D341Med (cell line): ENCODE measurements around the gene RANBP2.
A peak's percentile ranks its signal among the peaks of the same experiment; 100 is the strongest.

Experiments used
- DNase-seq: peaks from one replicate; pipeline ENCODE4 v3.0.0; 2012; ENCODE audit warnings: low spot score

Gene RANBP2

GRCh38 chr2:108778857-108779256 is 59.6 kb downstream of the RANBP2 start:
- DNase-seq: no peak

DNA sequence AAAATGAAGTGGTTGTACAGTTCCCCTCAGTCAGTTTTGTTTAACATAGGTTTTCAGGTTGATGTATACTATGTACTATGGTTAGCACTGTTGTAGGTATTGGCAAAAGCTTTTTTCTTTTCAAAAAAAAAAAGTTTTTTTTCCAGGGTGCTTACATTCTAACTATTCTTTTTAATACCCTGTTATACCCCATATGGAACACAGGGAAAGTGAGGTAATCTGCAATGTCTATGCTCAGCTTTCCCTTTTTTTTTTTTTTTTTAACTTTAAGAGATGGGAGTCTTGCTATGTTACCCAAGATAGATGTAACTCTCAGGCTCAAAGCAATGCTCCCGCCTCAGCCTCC is 66.7 kb downstream of the RANBP2 start:
- no peak for DNase-seq

- peak; percentile 95 for DNase-seq
These were observed 67.3 kb downstream of the RANBP2 start, which contains the start of gene CCDC138 for GRCh38 chr2:108786354-108787215. Gene CCDC138, plus strand, starts transcription at chr2:108786771. Its CDS starts 52 bp downstream, at chr2:108786823.

GRCh38 chr2:108787216-108787541 is 67.9 kb downstream of the RANBP2 start:
- DNase-seq: no peak

- no peak for DNase-seq
These were observed 83.9 kb downstream of the RANBP2 start for GRCh38 chr2:108803045-108803736.

- DNase-seq: no peak
These were observed 85.8 kb downstream of the RANBP2 start for GRCh38 chr2:108805032-108805431.

DNA sequence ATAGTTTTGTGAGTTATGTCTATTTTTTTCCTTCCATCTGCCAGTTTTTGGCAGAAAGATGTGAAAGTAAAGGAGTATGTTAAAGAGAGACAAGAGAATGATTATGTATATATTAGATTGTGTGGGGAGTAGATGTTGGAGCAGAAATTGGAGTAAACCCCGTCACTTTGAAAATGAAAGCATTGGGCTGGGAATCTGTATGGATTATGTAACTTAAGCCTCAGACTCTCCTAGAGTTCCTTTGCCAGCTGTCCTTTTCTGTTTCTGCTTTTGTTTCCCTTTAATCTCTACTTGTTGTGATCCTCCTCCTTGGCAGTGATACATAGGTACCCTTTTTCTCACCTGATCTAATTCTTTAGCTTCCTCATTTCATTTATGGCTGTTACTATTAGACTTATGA is 86.5 kb downstream of the RANBP2 start:
- peak; percentile 51 for DNase-seq

- no peak for DNase-seq
These were observed 87.3 kb downstream of the RANBP2 start for GRCh38 chr2:108806371-108807113.

DNA sequence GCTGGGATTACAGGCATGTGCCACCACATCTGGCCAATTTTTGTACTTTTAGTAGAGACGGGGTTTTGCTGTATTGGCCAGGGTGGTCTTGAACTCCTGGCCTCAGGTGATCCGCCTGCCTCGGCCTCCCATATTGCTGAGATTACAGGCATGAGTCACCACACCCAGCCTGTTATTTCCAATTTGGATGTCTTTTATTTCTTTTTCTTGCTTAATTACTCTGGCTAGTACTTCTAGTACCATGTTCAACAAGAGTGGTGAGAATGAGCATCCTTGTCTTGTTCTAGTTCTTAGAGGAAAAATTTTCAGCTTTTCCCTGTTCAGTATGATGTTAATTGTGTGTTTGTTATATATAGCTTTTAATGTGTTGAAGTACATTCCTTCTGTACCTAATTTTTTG is 90.7 kb downstream of the RANBP2 start:
- no peak for DNase-seq

GRCh38 chr2:108810993-108811957 is 92.0 kb downstream of the RANBP2 start:
- DNase-seq: no peak

DNA sequence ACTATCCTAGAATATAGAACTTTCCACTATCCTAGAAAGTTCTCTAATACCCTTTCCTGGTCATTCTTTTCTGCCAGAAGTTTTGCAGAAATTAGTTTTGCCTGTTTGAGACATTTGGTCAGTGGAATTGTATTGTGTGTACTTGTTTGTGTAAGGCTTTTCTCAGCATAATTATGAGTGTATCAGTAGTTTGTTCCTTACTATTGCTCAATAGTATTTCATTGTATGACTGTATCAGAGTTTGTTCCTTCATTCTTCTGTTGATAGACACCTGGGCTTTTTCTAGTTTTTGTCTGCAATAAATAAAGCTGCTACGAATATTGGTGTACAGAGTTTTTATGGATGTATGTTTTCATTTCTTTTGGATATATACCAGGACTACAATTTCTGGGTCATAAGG is 94.5 kb downstream of the RANBP2 start:
- DNase-seq: no peak

GRCh38 chr2:108820482-108820881 is 101.2 kb downstream of the RANBP2 start:
- DNase-seq: no peak

- no peak for DNase-seq
These were observed 104.0 kb downstream of the RANBP2 start for GRCh38 chr2:108823286-108823685.

GRCh38 chr2:108824316-108825070 is 105.2 kb downstream of the RANBP2 start:
- no peak for DNase-seq

- no peak for DNase-seq
These were observed 106.0 kb downstream of the RANBP2 start for GRCh38 chr2:108825254-108825653.

DNA sequence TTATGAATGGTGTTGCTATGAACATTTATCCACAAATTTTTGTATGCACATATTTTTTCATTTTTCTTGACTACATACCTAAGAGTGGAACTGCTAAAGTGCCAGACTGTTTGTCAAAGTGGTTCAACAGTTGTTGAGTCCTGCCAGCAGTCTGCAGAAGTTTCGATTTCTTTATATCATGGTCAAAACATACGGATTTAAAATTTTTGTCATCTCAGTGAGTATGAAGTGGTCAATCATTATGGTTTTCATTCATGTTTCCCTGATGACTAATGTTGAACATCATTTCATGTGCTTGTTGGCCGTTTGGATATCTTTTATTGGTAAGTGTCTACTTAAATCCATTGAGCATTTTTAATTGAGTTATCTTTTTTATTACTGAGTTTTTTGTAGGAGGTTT is 106.5 kb downstream of the RANBP2 start:
- no peak for DNase-seq

DNA sequence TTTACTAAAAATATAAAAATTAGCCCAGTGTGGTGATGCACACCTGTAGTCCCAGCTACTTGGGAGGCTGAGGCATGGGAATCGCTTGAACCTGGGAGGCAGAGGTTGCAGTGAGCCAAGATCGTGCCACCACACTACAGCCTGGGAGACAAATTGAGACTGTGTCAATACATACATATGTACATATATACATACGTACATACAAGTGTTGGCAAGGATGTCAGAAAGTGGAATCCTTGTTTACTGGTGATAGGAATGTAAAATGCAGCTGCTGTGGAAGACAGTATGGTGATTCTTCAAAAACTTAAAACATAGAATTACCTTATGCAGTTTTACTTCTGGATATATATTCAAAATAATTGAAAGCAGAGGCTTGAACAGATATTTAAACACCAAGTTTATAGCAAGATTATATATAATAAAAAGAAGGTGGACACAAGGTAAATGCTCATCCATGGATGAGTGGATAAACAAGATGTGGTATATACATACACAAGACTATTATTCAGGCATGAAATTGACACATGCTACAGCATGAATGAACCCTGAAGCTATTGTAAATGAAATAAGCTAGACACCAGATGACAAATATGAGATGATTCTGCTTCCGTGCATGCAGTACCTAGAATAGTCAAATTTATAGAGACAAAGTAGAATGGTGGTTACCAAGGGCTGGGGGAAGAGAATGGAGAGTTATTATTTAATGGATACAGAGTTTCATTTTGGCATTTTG is 110.5 kb downstream of the RANBP2 start:
- no peak for DNase-seq

GRCh38 chr2:108833219-108833618 is 113.9 kb downstream of the RANBP2 start:
- DNase-seq: no peak

DNA sequence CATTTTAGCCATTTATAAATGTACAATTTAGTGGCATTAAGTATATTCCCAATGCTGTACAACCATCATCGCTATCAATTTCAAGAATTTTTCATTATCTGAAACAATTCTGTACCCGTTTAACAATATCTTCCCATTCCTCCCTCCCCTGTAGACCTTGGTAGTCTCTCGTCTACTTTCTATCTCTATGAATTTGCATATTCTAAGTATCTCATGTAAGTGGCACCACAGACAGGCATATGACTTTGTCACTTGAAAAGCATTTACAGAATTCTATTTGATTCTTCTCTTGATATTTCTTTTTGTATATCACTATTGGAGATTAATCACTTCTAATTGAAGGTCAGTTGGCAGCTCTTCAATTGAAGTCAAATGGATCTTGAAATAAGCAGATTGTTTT is 115.3 kb downstream of the RANBP2 start:
- DNase-seq: no peak

- DNase-seq: no peak
These were observed 115.8 kb downstream of the RANBP2 start for GRCh38 chr2:108835040-108835439.
